Smooth muscle cell (in vitro differentiated cells): ENCODE data around the gene TWNK. TPM values are rescaled to one million over a fixed set of nuclear protein-coding genes. Genes with fewer than 3 reads are reported as not detected.

ENCODE experiments used
- DNase-seq: peaks from one replicate; lab custom pipeline; 2025; ENCODE audit not compliant: unreplicated experiment; lab: John Stamatoyannopoulos, UW
- H2AFZ ChIP-seq: fragments of 200-600 bp; sonication (generic); 2 replicates; pipeline ENCODE4 v1.6.0; 2016; ENCODE audit warnings: antibody characterized with exemption, low read depth, mild to moderate bottlenecking
- H3F3A ChIP-seq: fragments of 200-600 bp; sonication (generic); 2 replicates; pipeline ENCODE4 v1.6.0; 2017; ENCODE audit warnings: antibody characterized with exemption, low read depth
- H3K27ac ChIP-seq: fragments of 200-600 bp; sonication (generic); 2 replicates; pipeline ENCODE4 v1.5.1; 2016; ENCODE audit warnings: low read depth, mild to moderate bottlenecking
- H3K27me3 ChIP-seq: fragments of 200-600 bp; sonication (generic); 2 replicates; pipeline ENCODE4 v1.6.1; 2016; ENCODE audit warnings: low read depth, mild to moderate bottlenecking
- H3K36me3 ChIP-seq: fragments of 200-600 bp; sonication (generic); 2 replicates; pipeline ENCODE4 v1.5.1; 2016; ENCODE audit warnings: low read depth
- H3K4me1 ChIP-seq: fragments of 200-600 bp; sonication (generic); 2 replicates; pipeline ENCODE4 v1.5.1; 2016; ENCODE audit warnings: low read depth
- H3K4me2 ChIP-seq: fragments of 200-600 bp; sonication (generic); 2 replicates; pipeline ENCODE4 v1.6.0; 2016; ENCODE audit warnings: mild to moderate bottlenecking
- H3K4me3 ChIP-seq: fragments of 200-600 bp; sonication (generic); 2 replicates; pipeline ENCODE4 v1.5.1; 2016; ENCODE audit warnings: mild to moderate bottlenecking
- H3K79me2 ChIP-seq: fragments of 200-600 bp; sonication (generic); 2 replicates; pipeline ENCODE4 v1.6.0; 2016; ENCODE audit warnings: low read depth, mild to moderate bottlenecking
- H3K9ac ChIP-seq: fragments of 200-600 bp; sonication (generic); 2 replicates; pipeline ENCODE4 v1.6.0; 2016; ENCODE audit warnings: low read depth
- H3K9me3 ChIP-seq: fragments of 200-600 bp; sonication (generic); replicated peaks from 2 replicates; pipeline ENCODE4 v1.5.1; 2016; ENCODE audit warnings: low read depth
- H4K20me1 ChIP-seq: fragments of 200-600 bp; sonication (generic); 2 replicates; pipeline ENCODE4 v1.6.0; 2016; ENCODE audit warnings: low read depth
- CTCF ChIP-seq: fragments of 200-600 bp; sonication (generic); IDR thresholded peaks from 2 replicates; pipeline ENCODE4 v1.5.1; 2017; ENCODE audit warnings: borderline replicate concordance, mild to moderate bottlenecking, antibody characterized with exemption; ENCODE audit not compliant: insufficient read depth, poor library complexity, severe bottlenecking
- WGBS: methylation state at CpG from one replicate; pipeline ENCODE4 v1.1.7; 2016; ENCODE audit warnings: low lambda C conversion rate; 5-methylcytosine and 5-hydroxymethylcytosine counted together
- polyA plus RNA-seq: library from polyadenylated mRNA; unstranded; fragments of >200 nt; fragmentation: Nextera tagmentation; extraction: Ambion mirVana; gene quantifications from 2 replicates; pipeline ENCODE4 v1.2.1, GENCODE V29; 2016
- total RNA-seq: library from RNA; depleted of rRNA; stranded (reverse); fragments of >200 nt; gene quantifications from 2 replicates; pipeline ENCODE4 v1.2.3, GENCODE V29; 2014

The TWNK gene
- total and polyA plus RNA-seq, 2 experiments from 2014 or later: 2.0 to 2.5 TPM

- peak overlapping the region; percentile 81 for H3K4me3 ChIP-seq
- H2AFZ ChIP-seq: peak overlapping the region; percentile 52
- H3F3A ChIP-seq: peaks cover 15% of the 10 kb centered on the region
- H3K9ac ChIP-seq: peak overlapping the region; percentile 92
- H3K4me2 ChIP-seq: peak overlapping the region; percentile 93
- DNase-seq: peak; percentile 51
- no peaks in the 10 kb centered on the region for H3K36me3 ChIP-seq
- H3K27ac ChIP-seq: peak overlapping the region; percentile 97
- H4K20me1 ChIP-seq: peaks cover 39% of the 10 kb centered on the region
- H3K27me3 ChIP-seq: no peaks in the 10 kb centered on the region
- H3K9me3 ChIP-seq: no peaks in the 10 kb centered on the region
- 12% methylated on average over 17 of the region's 19 CpGs for WGBS
- H3K4me1 ChIP-seq: peaks cover 27% of the 10 kb centered on the region
- TF ChIP-seq CTCF: no peak
- peaks cover 40% of the 10 kb centered on the region for H3K79me2 ChIP-seq
Measured at GRCh38 chr10:101000127-101000914, 13.0 kb downstream of the TWNK start.

DNA sequence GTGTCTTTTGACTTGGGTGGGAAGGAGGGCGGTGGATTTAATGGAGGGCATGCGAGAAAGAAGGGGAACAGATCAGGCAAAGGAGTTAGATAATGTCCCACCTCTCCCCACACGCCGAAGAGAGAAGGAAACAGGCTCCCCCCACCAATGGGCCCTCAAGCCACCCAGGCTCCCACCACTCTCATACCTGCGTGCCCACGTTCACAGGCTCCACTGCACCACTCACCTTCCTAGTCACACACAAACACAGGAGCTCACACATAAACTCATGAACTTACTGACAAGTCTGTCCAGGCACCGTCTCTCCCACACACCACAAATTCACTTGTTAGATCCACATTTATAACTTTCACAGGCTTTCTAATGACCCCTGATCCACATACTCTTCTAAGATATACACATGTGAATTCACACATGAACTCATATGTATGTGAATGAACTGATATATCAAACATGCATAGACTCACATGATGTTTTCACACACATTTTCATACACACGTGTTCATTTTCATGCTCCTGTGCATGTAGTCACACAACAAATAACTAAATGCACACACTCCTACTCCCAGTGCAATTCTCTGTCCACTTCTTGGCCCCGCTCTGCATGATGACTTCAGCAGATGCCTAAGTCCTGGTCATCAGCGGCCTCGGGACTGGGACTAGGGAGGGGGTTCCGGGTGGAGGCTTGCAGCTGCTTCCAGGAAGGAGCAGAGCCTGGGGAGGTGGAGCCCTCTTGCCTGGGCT is 13.7 kb downstream of the TWNK start:
- Histone ChIP-seq H3K79me2 (peaks cover 40% of the 10 kb centered on the region), H2AFZ (no peak overlapping the region), H3K4me1 (peaks cover 27% of the 10 kb centered on the region), H4K20me1 (peaks cover 45% of the 10 kb centered on the region), H3K4me3 (peak overlapping the region; percentile 81), H3F3A (peaks cover 14% of the 10 kb centered on the region), H3K9me3 (no peaks in the 10 kb centered on the region), H3K36me3 (no peaks in the 10 kb centered on the region), H3K27me3 (no peaks in the 10 kb centered on the region), H3K9ac (peak overlapping the region; percentile 92), H3K4me2 (peak overlapping the region; percentile 93), H3K27ac (peak overlapping the region; percentile 97)
- DNase-seq: peak; percentile 40
- no peak for TF ChIP-seq CTCF
- 42% methylated on average over 11 of the region's 12 CpGs for WGBS

DNA sequence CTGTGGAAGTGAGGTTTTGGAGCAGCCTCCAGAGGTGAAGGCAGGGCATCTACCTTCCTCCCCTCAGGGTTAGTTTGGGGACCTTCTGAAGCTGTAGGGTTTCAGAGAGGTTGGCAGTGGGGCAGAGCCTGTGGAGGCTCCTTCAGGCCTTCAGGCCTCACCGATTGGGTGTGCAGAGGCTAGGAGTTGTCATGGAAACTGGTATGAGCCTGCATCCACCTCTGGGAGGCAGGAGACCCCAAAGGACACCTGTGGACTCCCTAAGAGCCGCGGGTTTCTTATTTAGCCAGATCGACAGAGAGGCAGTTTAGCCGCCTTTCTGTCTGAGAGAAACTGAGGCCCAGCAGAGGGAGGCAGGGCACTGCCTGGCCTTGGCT is 14.3 kb downstream of the TWNK start:
- Histone ChIP-seq H3K4me3 (peak overlapping the region; percentile 81), H3K79me2 (peaks cover 40% of the 10 kb centered on the region)

More for the DNA sequence above, 14.3 kb downstream of the TWNK start:
- H3K4me1 ChIP-seq: peaks cover 23% of the 10 kb centered on the region
- no peak for TF ChIP-seq CTCF
- H3K27me3 ChIP-seq: no peaks in the 10 kb centered on the region
- 88% methylated on average over 5 of the region's 5 CpGs for WGBS
- no peak for DNase-seq
- H4K20me1 ChIP-seq: peaks cover 49% of the 10 kb centered on the region
- H3K27ac ChIP-seq: peak overlapping the region; percentile 97
- H3K9me3 ChIP-seq: no peaks in the 10 kb centered on the region
- peak overlapping the region; percentile 93 for H3K4me2 ChIP-seq
- H3K9ac ChIP-seq: peak overlapping the region; percentile 92
- H2AFZ ChIP-seq: no peak overlapping the region
- no peaks in the 10 kb centered on the region for H3K36me3 ChIP-seq
- peaks cover 9% of the 10 kb centered on the region for H3F3A ChIP-seq
